ENCODE data around the gene BEND3.

BEND3 gene

GRCh38 chr6:107080036-107080435 is 35.3 kb downstream of the BEND3 start:
- DNase-seq, result no peak

- DNase-seq, result no peak
These were observed 35.9 kb downstream of the BEND3 start for GRCh38 chr6:107079429-107079828.

GRCh38 chr6:107077710-107078109 is 37.6 kb downstream of the BEND3 start:
- no peak for DNase-seq

- no peak for DNase-seq
These were observed 39.3 kb downstream of the BEND3 start for GRCh38 chr6:107075951-107076381.

GRCh38 chr6:107070686-107071085 is 44.6 kb downstream of the BEND3 start:
- DNase-seq, result no peak

GRCh38 chr6:107069631-107070548 is 45.4 kb downstream of the BEND3 start:
- DNase-seq, result no peak

- no peak for DNase-seq
These were observed 46.4 kb downstream of the BEND3 start for GRCh38 chr6:107068691-107069630.

GRCh38 chr6:107066697-107067659 is 48.3 kb downstream of the BEND3 start:
- no peak for DNase-seq

GRCh38 chr6:107064579-107065065 is 50.7 kb downstream of the BEND3 start:
- DNase-seq, result no peak

GRCh38 chr6:107062691-107063090 is 52.6 kb downstream of the BEND3 start:
- no peak for DNase-seq

GRCh38 chr6:107061125-107062020 is 53.9 kb downstream of the BEND3 start:
- DNase-seq, result no peak

- DNase-seq, result no peak
These were observed 54.6 kb downstream of the BEND3 start for GRCh38 chr6:107060704-107061103.

- no peak for DNase-seq
These were observed 55.7 kb downstream of the BEND3 start for GRCh38 chr6:107059606-107060005.

- no peak for DNase-seq
These were observed 57.6 kb downstream of the BEND3 start for GRCh38 chr6:107057679-107058078.

- no peak for DNase-seq
These were observed 58.5 kb downstream of the BEND3 start for GRCh38 chr6:107056796-107057195.

GRCh38 chr6:107047807-107048206 is 67.5 kb downstream of the BEND3 start:
- DNase-seq, result no peak

GRCh38 chr6:107045826-107046675 is 69.3 kb downstream of the BEND3 start:
- DNase-seq, result no peak

- DNase-seq, result no peak
These were observed 82.2 kb downstream of the BEND3 start for GRCh38 chr6:107033126-107033525.

GRCh38 chr6:107032051-107032450 is 83.3 kb downstream of the BEND3 start:
- DNase-seq, result no peak

GRCh38 chr6:107030151-107030550 is 85.2 kb downstream of the BEND3 start:
- no peak for DNase-seq
